HG02852 (cell line): Measurements from ENCODE around the gene KRT34.
"Not testable (repeated sequence)": the region's sequence is repeated elsewhere in the genome, so short reads cannot be mapped to it uniquely, and the experiment has no call there.

Experiments
- ATAC-seq: cut with Tn5 transposase; IDR thresholded peaks from one replicate; pipeline ENCODE4 v1.9.1; 2021; ENCODE audit warnings: mild to moderate bottlenecking, moderate library complexity; ENCODE audit not compliant: unreplicated experiment

Gene KRT34

DNA sequence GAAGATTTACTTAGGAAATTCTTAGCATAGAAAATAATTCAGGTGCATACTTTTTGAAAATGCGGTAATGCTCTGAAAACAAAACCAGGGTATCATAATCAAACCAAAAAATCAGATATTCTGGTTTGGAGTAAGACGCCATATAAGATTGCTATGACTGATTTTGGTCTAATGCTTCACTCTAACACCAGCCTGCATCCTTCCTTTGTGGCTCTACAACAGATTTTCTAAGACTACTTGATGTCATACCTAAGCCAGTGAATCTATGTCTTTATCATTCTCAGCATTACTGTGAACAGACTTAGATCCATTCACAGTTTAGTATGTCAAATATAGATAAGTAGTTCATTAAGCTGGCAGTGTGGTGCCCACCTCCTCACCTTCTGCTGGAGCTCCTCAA, 13.1 kb downstream of the KRT34 start:
- no peak for ATAC-seq

DNA sequence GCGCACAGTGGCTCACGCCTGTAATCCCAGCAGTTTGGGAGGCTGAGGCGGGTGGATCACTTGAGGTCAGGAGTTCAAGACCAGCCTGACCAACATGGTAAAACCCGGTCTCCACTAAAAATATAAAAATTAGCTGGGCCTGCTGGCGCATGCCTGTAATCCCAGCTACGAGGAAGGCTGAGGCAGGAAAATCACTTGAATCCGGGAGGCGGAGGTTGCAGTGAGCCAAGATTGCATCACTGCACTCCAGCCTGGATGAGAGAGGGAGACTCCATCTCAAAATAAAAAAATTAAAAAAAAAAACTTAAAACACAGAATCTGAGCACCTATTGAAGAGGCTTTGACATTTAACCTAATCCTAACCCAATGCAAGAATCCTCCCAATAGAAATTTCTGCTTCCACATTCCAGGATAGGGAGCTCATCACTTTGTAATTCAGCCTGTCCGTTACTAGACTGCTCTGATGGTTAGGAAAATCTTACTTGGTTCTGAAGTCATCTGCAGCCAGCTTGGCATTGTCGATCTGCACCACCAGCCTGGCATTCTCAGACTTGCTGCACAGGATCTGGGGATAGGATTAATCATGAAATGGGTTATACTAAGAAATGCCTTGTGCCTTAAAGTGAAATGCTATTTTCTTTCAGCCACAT, 14.6 kb downstream of the KRT34 start:
- ATAC-seq = no peak

DNA sequence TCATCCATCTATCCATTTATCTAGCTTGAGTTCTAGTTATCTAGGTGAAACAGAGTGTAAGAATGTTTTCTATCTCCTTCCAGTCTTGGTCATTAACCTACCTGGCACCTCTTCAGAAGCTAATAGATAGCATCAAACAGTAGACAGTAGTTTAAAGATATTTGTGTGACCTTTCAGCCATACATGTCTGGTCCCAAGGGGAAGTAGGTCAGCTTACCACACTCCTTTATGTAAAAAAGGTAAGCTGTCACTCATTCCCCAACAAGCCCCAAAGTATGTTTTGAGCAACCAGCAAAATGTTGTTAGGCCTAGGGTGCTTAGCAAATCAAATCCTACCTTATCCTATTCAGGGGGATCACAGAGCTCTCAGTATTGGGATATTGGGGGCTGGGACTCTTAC, 16.0 kb downstream of the KRT34 start:
- ATAC-seq = no peak

- no peak for ATAC-seq
Measured at GRCh38 chr17:41363881-41364280, 18.2 kb downstream of the KRT34 start.

GRCh38 chr17:41360296-41360995, 21.7 kb downstream of the KRT34 start:
- no peak for ATAC-seq

DNA sequence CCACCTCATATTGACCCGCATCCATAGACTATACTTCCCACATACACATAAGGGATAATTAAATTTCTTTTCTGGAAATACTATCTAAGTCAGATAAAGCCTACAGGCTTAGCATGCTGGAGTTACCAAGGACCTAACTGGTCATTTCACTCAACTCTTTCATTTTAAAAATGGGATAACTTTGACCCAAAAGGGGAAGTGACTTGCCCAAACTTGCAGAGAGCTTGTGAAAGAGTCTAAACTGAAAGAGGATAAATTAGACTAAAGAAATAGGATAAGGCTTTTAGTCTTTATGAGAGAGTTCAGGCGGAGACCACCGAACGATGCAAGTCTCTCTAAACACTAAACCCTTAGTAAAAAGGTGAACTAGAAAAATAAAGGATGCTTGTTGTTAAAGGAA, 27.6 kb downstream of the KRT34 start:
- ATAC-seq = no peak

- ATAC-seq = no peak
Measured at GRCh38 chr17:41352597-41353366, 29.3 kb downstream of the KRT34 start.

DNA sequence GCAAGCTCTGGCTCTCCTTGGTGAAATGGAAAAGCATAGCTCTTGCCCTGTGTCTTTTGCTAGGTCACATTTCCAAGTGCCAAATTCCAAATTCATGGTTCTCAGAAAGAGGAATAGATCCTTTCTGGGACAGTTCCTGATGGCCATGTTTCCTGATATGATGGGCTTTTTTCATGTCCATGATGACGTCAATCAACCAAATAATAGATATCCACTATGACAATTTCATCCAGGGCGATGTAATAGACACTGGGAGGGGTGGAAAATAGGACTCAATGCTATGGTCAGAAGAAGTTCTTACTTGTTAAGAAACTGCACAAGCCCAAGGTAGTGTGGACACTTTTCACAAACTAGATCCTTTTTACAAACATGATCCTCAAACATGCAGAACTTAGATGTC, 30.9 kb downstream of the KRT34 start:
- ATAC-seq = no peak

- ATAC-seq = not testable (repeated sequence)
Measured at GRCh38 chr17:41350381-41350878, 31.7 kb downstream of the KRT34 start, which contains the start of gene KRT33A. KRT33A (minus strand) TSS chr17:41350828; CDS start chr17:41350767, 61 bp downstream.

GRCh38 chr17:41347869-41348760, 34.0 kb downstream of the KRT34 start:
- ATAC-seq = no peak

DNA sequence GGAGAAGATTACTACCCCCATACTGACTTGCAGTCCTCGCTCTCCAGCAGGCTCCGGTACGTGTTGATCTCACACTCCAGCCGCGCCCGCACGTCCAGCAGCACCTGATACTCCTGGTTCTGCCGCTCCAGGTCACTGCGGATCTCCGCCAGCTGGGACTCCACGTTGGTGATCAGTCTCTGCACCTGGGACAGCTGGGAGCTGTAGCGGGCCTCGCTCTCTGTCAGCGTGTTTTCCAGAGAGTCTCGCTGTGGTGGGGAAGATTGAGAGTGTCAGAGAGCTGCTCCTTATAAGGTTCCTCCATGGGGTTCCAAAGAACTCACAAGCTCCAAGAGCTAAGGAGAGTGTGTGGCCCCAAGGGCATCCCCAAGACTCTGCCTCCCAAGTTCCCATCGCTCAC, 35.7 kb downstream of the KRT34 start:
- not testable (repeated sequence) for ATAC-seq

- ATAC-seq = no peak
Measured at GRCh38 chr17:41345992-41346391, 36.1 kb downstream of the KRT34 start.

GRCh38 chr17:41343029-41343428, 39.1 kb downstream of the KRT34 start:
- no peak for ATAC-seq

DNA sequence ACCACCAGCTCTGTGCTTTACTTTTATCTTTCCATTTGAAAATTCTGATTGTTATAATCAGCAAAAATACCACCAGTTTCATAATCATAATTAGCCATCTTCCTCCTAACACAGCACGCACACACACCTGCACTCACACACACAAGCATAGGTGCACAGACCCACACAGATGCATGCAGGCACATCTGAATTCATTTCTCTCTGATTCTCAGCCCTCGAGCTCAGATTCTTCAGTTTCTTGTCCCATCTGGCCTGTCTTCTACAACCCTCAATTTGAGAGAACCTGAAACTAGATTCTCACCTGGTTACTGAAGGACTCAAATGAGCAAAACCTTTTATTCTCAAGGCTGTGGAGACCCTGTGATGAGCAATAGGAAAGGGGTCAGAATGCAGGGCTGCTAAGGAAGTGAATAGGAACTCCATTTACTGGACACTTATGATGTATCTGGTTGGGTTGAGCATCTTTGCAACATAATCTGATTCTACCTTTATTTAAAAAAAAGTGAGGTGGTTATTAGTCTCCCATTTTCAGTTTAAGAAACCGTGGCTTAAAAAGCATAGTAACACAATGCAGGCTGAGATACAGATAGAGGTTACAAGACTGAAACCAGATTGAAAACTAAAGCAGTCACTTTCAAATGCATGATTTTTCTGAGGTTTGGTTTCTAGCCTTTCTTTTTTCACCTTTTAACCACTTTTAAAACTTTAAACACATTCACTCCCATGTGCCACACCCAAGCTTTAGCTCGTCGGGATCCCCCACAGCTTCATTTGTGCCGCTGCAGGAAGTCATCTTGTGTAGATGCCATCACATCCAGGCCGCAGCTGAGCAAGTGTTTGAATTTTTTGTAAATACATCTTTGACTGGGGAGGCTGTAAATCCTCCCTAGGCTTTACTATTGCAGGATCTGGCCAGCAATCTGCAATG, 40.9 kb downstream of the KRT34 start:
- ATAC-seq = no peak

- ATAC-seq = no peak
Measured at GRCh38 chr17:41340494-41340893, 41.6 kb downstream of the KRT34 start.

DNA sequence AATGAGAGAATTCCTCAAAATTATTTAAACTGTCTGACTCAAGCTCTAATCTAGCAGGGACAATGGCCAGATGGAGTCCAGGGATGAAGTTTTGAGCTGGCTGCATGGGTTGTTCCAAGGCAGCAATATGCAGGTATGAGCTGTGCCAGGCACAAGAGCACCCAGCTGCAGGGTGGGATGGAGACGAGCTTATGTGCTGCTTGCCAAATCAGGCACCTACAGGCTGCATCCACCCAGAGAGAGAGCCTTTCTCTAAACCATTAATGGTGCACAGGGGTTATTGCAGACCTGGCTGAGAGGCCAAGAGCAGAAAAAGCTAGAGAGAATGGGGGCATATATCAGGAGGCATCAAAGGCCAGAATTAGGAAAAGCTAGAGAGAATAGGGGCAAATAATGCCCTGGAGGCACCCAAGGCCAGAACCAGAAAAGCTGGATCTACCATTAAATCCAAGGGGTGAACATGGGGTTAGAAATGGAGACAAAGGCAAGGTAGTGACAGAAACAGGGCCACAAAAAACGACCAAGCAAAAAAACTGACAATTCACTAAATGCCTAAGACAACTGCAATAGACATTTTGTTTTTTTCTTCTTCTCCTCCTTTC, 42.4 kb downstream of the KRT34 start:
- no peak for ATAC-seq

DNA sequence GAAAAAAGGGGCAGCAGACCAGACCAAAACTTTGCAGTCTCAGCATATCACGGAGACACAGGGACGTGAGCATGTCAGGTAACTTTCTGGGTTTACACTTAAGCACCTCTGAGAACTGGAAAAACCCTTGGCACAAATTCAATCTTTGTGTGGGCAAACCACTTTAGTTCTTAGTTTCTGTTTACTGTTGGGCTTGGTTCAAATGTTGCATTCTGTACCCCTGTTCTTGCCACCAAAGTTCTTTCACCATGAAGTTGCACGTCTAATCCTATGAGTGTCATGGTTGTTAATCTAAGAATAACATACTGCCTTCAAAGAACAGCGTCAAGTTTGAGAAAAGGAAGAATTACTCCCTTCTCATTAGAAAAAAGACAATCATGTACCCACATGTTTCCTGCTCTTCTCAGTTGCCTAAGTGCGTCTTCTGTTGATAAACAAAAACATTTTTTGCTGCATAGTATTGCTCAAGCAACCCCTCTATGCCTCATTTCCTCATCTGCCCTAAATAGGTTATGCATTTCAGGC, 43.1 kb downstream of the KRT34 start:
- ATAC-seq = no peak

DNA sequence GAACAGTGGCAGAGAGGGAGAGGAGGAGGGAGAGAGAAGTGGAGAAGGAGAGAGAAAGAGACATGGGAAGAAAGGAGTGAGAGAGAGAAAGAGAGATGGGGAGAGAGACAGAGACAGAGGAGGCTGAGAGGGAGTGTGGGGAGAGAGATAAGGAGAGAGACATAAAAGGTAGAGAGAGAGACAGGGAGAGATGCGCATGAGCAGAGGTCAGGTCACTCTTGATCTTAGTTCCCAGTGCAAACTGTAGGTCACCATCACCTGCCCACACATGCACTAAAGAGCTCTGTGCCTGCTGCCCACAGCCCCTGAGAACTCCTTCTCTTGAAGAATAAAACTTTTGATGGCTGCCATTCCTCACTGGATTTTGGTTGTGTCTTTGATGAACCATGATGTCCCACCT, 46.4 kb downstream of the KRT34 start:
- ATAC-seq = no peak
